ENCODE results near the gene CHCHD4.

DNA sequence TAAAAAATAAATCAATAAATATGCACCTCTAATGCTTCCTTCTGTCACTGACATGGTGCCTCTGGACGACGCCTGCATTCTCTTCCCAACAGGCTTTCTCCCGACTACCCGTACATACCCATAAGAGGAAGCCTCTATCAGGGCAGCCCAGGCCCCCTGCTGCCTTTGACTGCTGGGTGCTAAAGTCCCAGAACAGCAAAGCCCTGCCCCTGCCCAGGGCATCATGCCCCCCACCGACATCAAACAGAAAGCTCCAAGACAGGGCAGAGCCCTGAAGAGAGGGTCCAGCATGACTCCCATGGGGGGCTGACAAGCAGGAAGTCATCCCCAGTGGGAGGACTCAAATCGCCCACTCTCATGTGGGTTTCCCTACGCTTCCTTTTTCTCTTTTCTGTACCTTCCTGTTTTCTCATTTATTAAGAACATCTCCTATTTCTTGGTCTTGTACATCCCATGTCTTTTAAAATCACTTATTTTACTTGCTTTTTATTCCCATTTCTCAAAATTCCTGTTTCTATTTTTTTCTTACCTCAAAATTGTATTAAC lies 30.3 kb upstream of the CHCHD4 start:
- TF ChIP-seq EZH2 (IDR thresholded peaks at IDR 0.05; ENCODE audit: low read length, unreplicated experiment) (no peak), EZH2phosphoT487 (IDR thresholded peaks at IDR 0.05; ENCODE audit: borderline replicate concordance, low read length) (no peak)
- TF ChIP-seq, protein P1, sequence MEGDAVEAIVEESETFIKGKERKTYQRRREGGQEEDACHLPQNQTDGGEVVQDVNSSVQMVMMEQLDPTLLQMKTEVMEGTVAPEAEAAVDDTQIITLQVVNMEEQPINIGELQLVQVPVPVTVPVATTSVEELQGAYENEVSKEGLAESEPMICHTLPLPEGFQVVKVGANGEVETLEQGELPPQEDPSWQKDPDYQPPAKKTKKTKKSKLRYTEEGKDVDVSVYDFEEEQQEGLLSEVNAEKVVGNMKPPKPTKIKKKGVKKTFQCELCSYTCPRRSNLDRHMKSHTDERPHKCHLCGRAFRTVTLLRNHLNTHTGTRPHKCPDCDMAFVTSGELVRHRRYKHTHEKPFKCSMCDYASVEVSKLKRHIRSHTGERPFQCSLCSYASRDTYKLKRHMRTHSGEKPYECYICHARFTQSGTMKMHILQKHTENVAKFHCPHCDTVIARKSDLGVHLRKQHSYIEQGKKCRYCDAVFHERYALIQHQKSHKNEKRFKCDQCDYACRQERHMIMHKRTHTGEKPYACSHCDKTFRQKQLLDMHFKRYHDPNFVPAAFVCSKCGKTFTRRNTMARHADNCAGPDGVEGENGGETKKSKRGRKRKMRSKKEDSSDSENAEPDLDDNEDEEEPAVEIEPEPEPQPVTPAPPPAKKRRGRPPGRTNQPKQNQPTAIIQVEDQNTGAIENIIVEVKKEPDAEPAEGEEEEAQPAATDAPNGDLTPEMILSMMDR (conservative IDR thresholded peaks at IDR 0.05; ENCODE audit: low read depth, low read length) = no peak

Measured in PC-3 (cell line).